ENCODE data around the gene S100A14.
"Not testable (repeated sequence)": the region's sequence is repeated elsewhere in the genome, so short reads cannot be mapped to it uniquely, and the experiment has no call there.

The S100A14 gene

GRCh38 chr1:153614189-153614900 lies 1.8 kb downstream of the S100A14 start:
- DNase-seq, result no peak

DNA sequence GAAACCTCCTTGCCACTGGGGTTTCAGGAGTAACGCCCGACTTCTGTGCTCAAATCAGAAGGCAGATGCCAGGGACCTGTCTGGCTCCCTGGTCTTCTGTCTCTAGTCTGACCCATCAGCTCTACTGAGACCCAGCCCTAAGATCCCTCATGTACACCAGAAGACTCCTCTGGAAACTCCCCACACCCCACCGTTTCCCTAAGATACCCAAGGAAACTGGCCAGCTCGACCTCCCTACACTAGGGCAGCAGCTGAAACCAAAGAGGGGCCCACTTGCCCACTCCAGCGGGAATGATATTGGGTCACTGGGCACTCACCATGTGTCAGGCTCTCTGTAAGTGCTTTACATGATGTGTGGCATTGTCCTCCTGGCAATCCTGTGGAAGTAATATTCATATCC lies 2.7 kb downstream of the S100A14 start:
- DNase-seq, result no peak

DNA sequence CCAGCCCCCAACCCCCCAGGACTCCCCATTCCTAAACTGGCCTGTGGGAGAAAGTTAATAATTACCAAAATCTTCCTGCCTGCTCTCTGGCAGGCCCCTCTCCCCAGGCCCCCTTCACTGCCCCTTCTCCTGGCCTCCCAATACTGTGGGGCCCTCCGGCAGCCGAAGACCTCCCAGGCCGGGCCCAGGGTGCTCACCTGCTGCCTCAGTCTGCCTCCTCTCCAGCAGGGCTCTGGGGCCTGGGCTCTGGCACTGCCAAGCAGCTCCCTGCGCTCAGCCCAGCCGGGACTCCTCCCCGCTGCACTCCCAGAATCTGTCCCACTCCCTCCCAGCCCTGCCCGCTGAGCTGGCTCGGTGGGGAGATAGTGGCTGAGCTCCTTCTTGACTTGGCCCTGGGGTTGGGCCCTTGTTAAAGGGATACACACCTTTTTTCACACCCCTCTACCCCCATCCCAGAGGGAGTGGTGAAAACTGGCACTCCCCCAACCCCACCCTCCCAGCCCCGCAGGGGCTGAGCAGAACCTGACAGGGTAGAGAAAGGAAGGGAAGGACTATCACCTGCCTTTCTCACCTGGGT lies 3.3 kb downstream of the S100A14 start, which contains the start of gene S100A16:
TSS of gene S100A16 (minus strand) at position 383 of the 577 bp plus-strand sequence. CDS start 4,986 bp downstream, outside the sequence.
- DNase-seq, result no peak

GRCh38 chr1:153612111-153612754 lies 3.9 kb downstream of the S100A14 start:
- DNase-seq, result no peak

DNA sequence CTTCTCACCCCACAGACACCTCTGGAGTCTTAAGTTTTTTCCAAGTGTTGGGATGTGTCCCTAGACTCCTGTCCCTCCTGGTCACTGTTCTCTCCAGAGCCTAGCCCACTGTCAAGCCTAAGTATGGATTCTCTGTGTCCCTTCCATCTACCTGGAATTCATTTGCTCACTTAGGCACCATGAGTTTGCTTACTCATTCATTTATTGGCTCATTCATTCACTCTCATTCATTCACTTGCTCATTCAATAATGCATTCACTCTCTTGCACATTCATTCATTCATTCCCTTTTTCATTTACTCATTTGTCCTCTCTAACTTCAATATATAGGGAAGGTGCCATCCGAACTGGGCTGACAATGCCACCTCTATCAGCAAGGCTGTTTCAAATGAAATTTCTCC lies 4.8 kb downstream of the S100A14 start:
- no peak for DNase-seq

DNA sequence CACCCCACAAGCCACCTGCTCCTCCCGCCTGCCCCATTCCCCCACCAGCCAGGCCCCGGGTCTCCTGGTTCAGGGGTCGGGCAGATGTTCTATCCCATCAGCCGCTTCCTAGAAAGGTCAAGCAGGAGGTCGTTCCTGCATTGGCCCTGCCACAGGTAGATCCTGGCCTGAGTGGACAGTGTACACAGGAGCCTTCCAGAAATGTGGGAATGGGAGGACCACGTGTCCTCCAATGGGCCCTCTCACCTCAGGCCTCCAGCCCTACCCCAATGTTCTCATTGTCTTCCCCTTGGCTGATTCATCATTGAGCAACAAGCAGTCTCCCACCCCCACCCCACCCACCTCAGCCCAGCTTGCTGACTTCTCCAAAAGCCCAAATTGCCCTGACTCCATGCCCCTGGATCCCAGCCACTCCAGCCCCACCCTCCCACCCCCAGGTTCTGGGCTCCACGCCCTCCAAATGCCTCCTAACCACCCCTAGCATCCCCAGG lies 5.3 kb downstream of the S100A14 start:
- DNase-seq, result no peak

GRCh38 chr1:153610334-153610733 lies 5.8 kb downstream of the S100A14 start:
- no peak for DNase-seq

- DNase-seq, result no peak
These were observed 6.6 kb downstream of the S100A14 start for GRCh38 chr1:153609585-153609907.

- no peak for DNase-seq
These were observed 7.2 kb downstream of the S100A14 start for GRCh38 chr1:153608742-153609584.

GRCh38 chr1:153608089-153608682 lies 7.9 kb downstream of the S100A14 start:
- DNase-seq, result no peak

DNA sequence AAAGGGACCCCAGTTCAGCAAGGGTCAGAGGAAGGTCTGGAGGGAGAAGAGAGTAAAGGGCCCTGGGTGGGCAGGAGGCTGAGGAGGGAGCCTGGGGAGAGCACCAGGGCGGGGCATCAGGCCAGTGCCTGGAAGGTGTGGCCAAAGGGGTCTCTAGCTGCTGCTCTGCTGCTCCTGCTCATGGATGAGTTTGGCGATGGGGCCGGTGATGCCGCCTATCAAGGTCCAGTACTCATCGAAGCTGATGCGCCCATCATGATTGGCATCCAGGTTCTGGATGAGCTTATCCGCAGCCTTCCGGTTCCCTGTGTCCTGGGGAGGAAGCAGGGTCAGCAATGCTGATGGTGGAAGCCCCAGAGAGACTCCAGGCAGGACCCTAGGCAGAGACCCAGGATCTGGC lies 8.7 kb downstream of the S100A14 start:
- DNase-seq, result no peak

- no peak for DNase-seq
These were observed 9.9 kb downstream of the S100A14 start for GRCh38 chr1:153606194-153606593.

DNA sequence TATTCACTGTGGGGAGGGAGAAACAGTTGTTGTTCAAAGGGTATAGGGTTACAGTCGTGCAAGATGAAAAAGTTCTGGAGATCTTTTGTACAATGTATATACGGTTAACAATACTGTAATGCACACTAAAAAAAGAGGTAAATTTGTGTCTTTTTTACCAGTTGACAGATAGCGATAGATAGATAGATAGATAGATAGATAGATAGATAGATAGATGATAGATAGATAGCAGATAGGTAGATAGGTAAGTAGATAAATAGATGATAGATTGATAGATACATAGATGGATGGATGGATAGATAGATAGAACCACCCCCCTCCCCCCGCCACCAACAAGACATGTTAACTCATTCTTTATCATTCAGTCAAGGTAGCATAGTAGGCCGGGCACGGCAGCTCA lies 13.4 kb downstream of the S100A14 start:
- DNase-seq, result no peak

DNA sequence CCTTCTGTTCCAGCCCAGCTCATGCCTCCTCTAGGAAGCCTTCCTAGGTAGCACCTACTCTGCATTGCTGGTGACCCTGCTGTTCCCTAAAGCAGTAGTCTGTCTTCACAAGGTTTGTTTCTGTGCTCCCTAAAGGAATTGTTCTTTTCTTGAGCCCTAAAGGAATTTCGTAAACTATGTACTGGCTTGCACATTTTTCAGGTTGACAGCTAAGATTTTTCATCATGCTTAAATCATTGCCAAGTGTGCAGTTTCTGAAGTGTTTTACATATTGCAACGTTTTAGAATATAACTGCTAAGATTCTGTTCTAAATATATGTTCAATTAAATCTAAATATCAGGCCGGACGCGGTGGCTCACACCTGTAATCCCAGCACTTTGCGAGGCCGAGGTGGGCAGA lies 16.3 kb downstream of the S100A14 start:
- no peak for DNase-seq

GRCh38 chr1:153598309-153599172 lies 17.6 kb downstream of the S100A14 start:
- DNase-seq, result no peak

DNA sequence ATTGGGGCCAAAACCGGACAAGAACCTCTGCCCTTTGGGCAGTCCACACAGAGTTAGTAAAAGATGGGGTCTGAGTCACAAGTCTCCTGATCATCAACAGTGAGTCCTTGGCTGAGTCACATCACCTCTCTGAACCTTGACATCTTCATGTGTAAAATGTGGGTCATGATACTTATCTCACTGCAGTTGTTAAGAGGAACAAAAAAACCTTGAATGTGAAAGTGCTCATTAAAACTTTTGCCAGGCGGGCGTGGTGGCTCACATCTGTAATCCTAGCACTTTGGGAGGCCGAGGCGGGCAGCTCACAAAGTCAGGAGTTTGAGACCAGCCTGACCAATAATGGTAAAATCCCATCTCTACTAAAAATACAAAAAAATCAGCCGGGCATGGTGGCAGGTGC lies 18.9 kb downstream of the S100A14 start:
- DNase-seq, result no peak

DNA sequence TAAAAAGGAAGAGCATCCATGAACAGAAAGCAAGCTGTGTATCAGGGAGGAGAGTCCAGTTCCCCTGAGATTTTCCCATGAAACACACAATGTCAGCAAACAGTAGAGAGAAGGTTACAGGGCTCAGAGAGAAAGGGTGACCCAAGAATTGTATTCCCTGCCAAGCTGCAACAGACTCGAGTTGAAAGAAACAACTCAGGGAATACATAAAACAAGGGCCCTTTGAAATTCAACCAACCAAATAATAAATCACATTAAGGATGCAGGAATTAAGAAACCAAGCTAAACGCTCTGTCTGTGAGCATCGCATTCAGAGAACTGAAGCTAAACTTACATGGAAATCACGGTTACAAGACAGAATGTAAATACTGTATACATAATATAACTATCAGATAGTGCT lies 23.4 kb downstream of the S100A14 start:
- DNase-seq, result no peak

GRCh38 chr1:153588482-153588881 lies 27.6 kb downstream of the S100A14 start:
- DNase-seq, result no peak

DNA sequence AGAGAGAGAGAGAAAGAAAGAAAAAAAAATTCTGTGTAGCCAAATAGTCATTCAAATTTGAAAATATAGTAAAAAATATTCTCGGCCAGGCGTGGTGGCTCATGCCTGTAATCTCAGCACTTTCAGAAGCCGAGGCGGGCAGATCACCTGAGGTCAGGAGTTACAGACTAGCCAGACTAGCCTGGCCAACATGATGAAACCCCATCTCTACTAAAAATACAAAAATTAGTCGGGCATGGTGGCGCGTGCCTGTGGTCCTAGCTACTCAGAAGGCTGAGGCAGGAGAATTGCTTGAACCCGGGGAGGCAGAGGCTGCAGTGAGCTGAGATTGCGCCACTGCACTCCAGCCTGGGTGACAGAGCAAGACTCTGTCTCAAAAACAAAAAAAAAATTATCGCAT lies 28.1 kb downstream of the S100A14 start:
- not testable (repeated sequence) for DNase-seq

DNA sequence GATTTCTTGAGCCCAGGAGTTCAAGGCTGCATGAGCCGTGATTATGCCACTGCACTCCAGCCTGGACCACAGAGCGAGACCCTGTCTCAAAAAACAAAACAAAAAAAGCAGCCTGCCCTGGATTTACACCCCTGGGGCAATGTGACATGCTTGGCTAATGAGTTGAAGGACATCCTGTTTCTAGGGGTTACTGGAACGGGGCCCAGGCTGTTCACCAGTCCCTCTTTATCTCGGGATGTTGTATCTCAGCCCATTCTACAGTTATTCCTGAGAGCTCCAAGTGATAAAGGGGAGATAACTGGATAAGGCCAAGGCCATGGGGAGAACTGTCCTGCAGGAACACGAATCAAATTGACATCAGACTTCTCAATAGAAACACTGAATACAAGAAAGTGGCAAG lies 28.8 kb downstream of the S100A14 start:
- no peak for DNase-seq

- no peak for DNase-seq
These were observed 29.8 kb downstream of the S100A14 start for GRCh38 chr1:153586347-153586746.

DNA sequence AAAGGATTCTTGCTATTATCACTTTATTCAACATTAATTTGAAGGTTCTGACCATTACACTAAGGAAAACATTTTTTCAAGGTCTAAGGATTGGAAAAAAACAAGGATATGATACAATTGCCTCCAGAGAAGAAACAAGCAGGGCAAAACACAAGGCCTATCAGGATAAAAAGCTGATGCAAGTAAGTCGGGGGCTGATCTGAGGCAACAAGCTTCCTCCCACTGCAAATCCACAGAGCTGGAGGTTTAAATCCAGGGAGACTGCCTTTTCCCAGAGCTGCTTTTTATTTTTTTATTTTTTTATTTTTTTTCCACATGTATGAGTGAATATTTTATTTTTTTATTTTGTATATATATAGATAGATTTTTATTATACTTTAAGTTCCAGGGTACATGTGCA lies 31.1 kb downstream of the S100A14 start:
- no peak for DNase-seq
